ENCODE data around the gene PLEKHJ1. TPM values are rescaled to one million over a fixed set of nuclear protein-coding genes. Genes with fewer than 3 reads are reported as not detected.
"Not testable (repeated sequence)": the region's sequence is repeated elsewhere in the genome, so short reads cannot be mapped to it uniquely, and the experiment has no call there.

The PLEKHJ1 gene, protein sequence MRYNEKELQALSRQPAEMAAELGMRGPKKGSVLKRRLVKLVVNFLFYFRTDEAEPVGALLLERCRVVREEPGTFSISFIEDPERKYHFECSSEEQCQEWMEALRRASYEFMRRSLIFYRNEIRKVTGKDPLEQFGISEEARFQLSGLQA
- total RNA-seq = 104 TPM in 2 replicates

DNA sequence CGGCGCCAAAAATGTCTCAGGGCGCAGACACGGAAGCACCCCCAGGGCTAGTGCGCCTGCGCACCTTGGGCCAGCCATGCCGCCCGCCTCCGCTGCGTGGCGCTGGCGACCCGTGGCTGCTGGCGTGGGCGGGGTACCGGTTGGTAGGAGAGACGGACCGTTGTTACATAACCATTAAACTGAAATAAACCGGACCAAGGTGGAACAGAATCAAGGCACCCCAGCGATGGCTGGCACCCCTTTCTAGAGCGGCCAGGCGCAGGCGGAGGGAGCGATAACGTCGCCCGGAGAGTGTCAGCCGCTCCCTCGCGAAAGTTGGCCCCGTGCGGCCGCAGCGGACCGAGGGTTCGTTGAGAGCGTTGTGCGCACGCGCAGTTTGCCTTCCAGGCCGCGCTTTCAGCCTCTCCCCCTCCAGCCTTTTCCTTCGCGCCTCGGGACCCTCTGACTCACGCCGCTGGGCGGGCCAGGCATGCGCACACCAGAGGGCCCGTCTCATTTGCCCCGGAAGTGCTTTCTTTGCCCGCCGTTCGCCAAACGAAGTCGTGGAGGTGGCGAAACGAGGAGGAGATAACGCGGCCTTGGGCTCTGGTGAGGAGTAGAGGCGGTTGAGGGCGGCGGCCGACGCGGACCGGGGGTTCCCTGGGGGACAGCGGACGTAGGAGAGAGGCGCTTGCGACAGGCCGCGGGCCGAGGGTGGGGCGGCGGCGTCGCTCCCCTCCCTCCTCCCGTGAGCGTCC lies at the start of gene PLEKHJ1, which contains the start of gene SF3A2:
PLEKHJ1 (minus strand) TSS at position 16 of the 737 bp plus-strand sequence. CDS start 81 bp downstream, outside the sequence.
SF3A2 (plus strand) TSS at position 511 of the 737 bp plus-strand sequence. CDS start 6,595 bp downstream, outside the sequence.
- Histone ChIP-seq H3K4me3 (ENCODE audit: low read depth, low read length) (peak within 1 kb of the TSS; percentile 85), H3K36me3 (ENCODE audit: control insufficient read depth, insufficient read depth, low read length) (no peaks in the 10 kb centered on the region), H3K27me3 (ENCODE audit: control insufficient read depth, insufficient read depth, low read length) (no peaks in the 10 kb centered on the region)
- DNase-seq (ENCODE audit: low read depth) = peak; percentile 79
- peak; percentile 83 for TF ChIP-seq CTCF (IDR thresholded peaks at IDR 0.05; ENCODE audit: insufficient read depth, low read length, poor library complexity, severe bottlenecking)

DNA sequence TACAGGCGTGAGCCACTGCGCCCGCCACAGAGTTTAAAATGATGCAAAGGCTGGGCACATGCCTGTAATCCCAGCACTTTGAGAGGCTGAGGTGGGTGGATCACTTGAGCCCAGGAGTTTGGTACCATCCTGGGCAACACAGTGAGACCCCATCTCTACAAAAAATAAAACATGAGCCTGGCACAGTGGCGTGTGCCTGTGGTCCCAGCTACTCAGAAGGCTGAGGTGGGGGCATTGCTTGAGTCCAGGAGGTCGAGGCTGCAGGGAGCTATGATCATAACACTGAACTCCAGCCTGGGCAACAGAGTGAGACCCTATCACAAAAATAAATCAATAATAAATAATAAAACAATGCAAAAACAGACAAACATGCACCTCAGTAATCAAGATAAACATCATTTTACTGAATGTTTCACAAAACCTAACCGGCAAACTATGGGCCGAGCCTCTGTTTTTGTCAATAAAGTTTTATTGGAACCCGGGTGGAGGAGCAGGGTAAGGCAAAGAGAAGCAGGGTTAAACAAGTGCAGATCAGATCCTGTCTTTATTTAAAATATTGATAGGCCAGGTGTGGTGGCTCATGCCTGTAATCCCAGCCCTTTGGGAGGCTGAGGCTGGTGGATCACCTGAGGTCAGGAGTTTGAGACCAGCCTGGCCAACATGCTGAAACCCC lies 47.8 kb upstream of the PLEKHJ1 start:
- DNase-seq (ENCODE audit: low read depth) = no peak
- TF ChIP-seq CTCF (IDR thresholded peaks at IDR 0.05; ENCODE audit: insufficient read depth, low read length, poor library complexity, severe bottlenecking) = no peak
- no peaks in the 10 kb centered on the region for H3K36me3 ChIP-seq (ENCODE audit: control insufficient read depth, insufficient read depth, low read length)
- peaks cover 47% of the 10 kb centered on the region for H3K27me3 ChIP-seq (ENCODE audit: control insufficient read depth, insufficient read depth, low read length)
- H3K4me3 ChIP-seq (ENCODE audit: low read depth, low read length) = no peak overlapping the region

GRCh38 chr19:2282862-2283237 lies 46.7 kb upstream of the PLEKHJ1 start:
- H3K4me3 ChIP-seq (ENCODE audit: low read depth, low read length) = no peak overlapping the region
- no peak for DNase-seq (ENCODE audit: low read depth)
- no peak for TF ChIP-seq CTCF (IDR thresholded peaks at IDR 0.05; ENCODE audit: insufficient read depth, low read length, poor library complexity, severe bottlenecking)
- peaks cover 36% of the 10 kb centered on the region for H3K27me3 ChIP-seq (ENCODE audit: control insufficient read depth, insufficient read depth, low read length)
- H3K36me3 ChIP-seq (ENCODE audit: control insufficient read depth, insufficient read depth, low read length) = no peaks in the 10 kb centered on the region

DNA sequence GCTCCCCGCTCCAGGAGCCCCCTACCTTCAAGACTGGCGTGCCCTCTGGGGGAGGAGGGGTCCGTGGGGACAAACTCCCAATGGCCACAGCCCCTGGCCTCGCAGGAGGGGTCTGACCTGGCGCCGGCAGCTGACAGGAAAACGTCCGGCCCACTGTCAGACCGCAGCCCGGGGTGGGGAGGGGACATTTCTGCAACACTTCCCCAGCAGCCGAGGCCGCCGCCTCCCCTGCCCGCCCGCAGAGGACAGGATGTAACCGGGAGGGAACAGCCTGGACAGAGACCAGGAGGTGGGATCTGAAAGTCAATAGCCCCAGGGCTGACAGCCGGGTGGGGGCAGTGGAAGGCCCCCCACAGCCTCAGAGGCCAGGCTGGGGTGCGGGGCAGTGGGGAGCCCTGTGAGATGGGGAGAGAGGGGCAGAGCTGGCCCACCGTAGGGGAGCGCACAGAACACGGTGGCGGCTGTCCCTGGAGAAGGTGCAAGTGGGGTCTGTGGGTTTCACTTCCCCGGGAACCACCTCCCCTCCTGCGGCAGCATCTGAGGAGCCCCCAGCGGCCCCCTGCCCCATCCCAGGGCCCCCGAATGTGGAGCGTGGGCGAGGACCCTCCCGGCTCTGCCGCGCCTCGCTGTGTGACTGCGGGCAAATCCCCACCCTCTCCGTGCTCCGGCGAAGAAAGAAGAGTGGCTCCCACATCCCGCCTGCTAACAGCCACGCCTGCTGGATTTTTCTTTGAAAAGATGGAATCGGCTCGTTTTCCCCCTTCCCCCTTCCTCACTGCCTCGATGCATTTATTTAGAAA lies 46.1 kb upstream of the PLEKHJ1 start, which contains the start of gene PEAK3:
PEAK3 (minus strand) TSS at position 114 of the 800 bp plus-strand sequence. CDS start 1,244 bp downstream, outside the sequence.
- no peak for TF ChIP-seq CTCF (IDR thresholded peaks at IDR 0.05; ENCODE audit: insufficient read depth, low read length, poor library complexity, severe bottlenecking)
- Histone ChIP-seq H3K27me3 (ENCODE audit: control insufficient read depth, insufficient read depth, low read length) (peaks cover 30% of the 10 kb centered on the region), H3K36me3 (ENCODE audit: control insufficient read depth, insufficient read depth, low read length) (no peaks in the 10 kb centered on the region), H3K4me3 (ENCODE audit: low read depth, low read length) (no peak within 1 kb of the TSS)
- no peak for DNase-seq (ENCODE audit: low read depth)

- not testable (repeated sequence) for DNase-seq (ENCODE audit: low read depth); H3K4me3 ChIP-seq (ENCODE audit: low read depth, low read length); H3K36me3 ChIP-seq (ENCODE audit: control insufficient read depth, insufficient read depth, low read length)
- H3K27me3 ChIP-seq (ENCODE audit: control insufficient read depth, insufficient read depth, low read length) = peaks cover 24% of the 10 kb centered on the region
Observed at GRCh38 chr19:2281265-2282061, 45.3 kb upstream of the PLEKHJ1 start.

Data from kidney epithelial cell (primary cell).